Gastrocnemius medialis (tissue), 4 donors: ENCODE data around the gene KCNH4.
"Not testable (repeated sequence)": the region's sequence is repeated elsewhere in the genome, so short reads cannot be mapped to it uniquely, and the experiment has no call there.

Experiments
- POLR2A ChIP-seq, 2 donors: fragments of 450-650 bp; IDR thresholded peaks; one replicate each; pipeline ENCODE4 v1.6.1; 2017; ENCODE audit warnings: antibody characterized with exemption in 2 of 2, mild to moderate bottlenecking in 2 of 2, moderate library complexity in 2 of 2
- TF ChIP-seq, protein P1 (sequence below), 5 experiments: fragments of 450-650 bp in 3 of 5; fragments of 200-600 bp in 2 of 5; sonication (generic) in 2 of 5; IDR thresholded peaks in 4 of 5; conservative IDR thresholded peaks in 1 of 5; 1 replicate in 4 of 5; 2 replicates in 1 of 5; pipeline ENCODE4 v1.5.1; 2016 to 2019; ENCODE audit warnings: antibody characterized with exemption in 5 of 5, mild to moderate bottlenecking in 3 of 5, moderate library complexity in 3 of 5

DNA sequence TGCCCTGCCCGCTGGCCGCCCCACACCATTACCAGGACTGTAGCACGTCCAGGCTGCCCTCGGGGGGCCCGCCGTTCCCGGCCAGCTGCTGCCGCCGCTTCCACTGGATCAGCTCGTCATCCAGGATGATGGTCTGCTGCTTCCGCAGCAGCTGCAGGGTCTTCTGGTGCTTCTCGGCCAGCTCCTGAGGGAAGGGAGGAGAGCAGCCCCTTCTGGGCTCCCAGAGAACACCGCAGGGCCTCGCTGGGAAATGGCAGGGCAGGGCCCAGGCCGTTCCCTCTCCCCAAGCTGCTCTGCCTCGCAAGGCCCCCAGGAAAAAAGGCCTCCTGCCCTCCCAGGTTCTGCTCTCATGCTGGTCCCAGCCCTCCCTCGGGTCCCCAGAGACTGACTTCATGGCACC, 38.3 kb upstream of the KCNH4 start:
- TF ChIP-seq, protein P1, sequence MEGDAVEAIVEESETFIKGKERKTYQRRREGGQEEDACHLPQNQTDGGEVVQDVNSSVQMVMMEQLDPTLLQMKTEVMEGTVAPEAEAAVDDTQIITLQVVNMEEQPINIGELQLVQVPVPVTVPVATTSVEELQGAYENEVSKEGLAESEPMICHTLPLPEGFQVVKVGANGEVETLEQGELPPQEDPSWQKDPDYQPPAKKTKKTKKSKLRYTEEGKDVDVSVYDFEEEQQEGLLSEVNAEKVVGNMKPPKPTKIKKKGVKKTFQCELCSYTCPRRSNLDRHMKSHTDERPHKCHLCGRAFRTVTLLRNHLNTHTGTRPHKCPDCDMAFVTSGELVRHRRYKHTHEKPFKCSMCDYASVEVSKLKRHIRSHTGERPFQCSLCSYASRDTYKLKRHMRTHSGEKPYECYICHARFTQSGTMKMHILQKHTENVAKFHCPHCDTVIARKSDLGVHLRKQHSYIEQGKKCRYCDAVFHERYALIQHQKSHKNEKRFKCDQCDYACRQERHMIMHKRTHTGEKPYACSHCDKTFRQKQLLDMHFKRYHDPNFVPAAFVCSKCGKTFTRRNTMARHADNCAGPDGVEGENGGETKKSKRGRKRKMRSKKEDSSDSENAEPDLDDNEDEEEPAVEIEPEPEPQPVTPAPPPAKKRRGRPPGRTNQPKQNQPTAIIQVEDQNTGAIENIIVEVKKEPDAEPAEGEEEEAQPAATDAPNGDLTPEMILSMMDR (IDR thresholded peaks at IDR 0.05 in 4 of 5, conservative IDR thresholded peaks at IDR 0.05 in 1 of 5) = not testable (repeated sequence)
- not testable (repeated sequence) for TF ChIP-seq POLR2A (IDR thresholded peaks at IDR 0.05)
